Large intestine (tissue), 3 donors: ENCODE data around the gene CRB1. TPM values are rescaled to one million over a fixed set of nuclear protein-coding genes. Genes with fewer than 3 reads are reported as not detected.

Experiments used
- DNase-seq, 2 donors: peaks; one replicate each; pipeline versions ENCODE4 v3.0.0 to v3.0.0-alpha.2; 2013
- H3K27ac ChIP-seq: one replicate; pipeline ENCODE4 v1.5.1; 2013; ENCODE audit warnings: low read length
- H3K27me3 ChIP-seq: 2 replicates; pipeline ENCODE4 v1.6.1; 2013; ENCODE audit warnings: low read length; ENCODE audit not compliant: control insufficient read depth, insufficient read depth
- H3K36me3 ChIP-seq: 2 replicates; pipeline ENCODE4 v1.6.1; 2013; ENCODE audit warnings: low read length; ENCODE audit not compliant: control insufficient read depth, insufficient read depth
- H3K4me1 ChIP-seq: one replicate; pipeline ENCODE4 v1.6.1; 2013; ENCODE audit warnings: low read length; ENCODE audit not compliant: control insufficient read depth, insufficient read depth
- H3K4me3 ChIP-seq: one replicate; pipeline ENCODE4 v1.5.1; 2013; ENCODE audit warnings: low read length
- H3K9me3 ChIP-seq: one replicate; pipeline ENCODE4 v1.6.1; 2013; ENCODE audit warnings: mild to moderate bottlenecking, low read depth, low read length, moderate library complexity; ENCODE audit not compliant: control insufficient read depth
- WGBS: methylation state at CpG from one replicate; pipeline ENCODE4 v1.1.5; 2013; ENCODE audit warnings: low lambda C conversion rate; ENCODE audit not compliant: insufficient coverage; 5-methylcytosine and 5-hydroxymethylcytosine counted together
- polyA plus RNA-seq: library from polyadenylated mRNA; unstranded; fragments of 120-200 nt; gene quantifications from one replicate; pipeline ENCODE4 v1.2.1, GENCODE V29; 2013

CRB1 gene
- polyA plus RNA-seq, 1 donor: 0.28 TPM

DNA sequence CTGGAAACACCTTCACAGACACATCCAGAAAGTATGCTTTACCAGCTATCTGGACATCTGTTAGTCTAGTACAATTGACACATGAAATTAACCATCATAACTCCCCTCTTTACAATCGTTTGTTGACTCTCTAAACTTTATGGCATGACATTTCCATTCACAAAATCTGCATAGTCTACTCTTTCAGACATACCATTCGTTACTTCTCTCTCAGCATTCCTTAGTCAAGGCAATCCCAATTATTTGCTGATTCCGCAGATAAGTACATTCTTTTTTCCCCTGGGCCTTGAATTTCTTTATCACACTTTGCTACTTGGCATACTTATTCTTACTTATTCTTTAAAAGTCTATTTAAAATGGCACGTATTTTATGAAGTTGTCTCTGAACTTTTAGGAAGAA lies 15.1 kb upstream of the CRB1 start:
- Histone ChIP-seq H3K4me3 (no peak overlapping the region), H3K27me3 (no peaks in the 10 kb centered on the region), H3K27ac (no peak overlapping the region), H3K36me3 (no peaks in the 10 kb centered on the region), H3K4me1 (no peaks in the 10 kb centered on the region), H3K9me3 (no peaks in the 10 kb centered on the region)
- 35% methylated on average over 3 of the region's 4 CpGs for WGBS
- DNase-seq: no peak

DNA sequence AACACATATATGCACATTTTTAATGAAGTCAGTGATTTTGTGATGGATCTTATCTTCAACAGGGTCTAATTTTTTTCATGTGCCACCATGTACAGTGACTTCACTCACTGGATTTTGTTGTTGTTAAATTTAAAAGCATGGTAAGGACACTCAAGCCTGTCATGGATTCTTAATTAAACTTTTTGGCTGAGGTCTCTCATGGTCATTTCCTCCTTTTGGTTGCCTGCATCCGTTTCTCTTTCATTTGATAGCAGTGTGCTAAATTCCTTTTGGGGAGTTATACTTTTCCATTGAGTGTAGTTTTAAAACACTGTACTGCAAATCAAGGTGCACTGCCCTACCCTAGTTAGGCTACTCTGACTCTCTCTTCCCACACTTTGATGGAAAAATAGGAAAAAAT lies 13.2 kb upstream of the CRB1 start:
- no peaks in the 10 kb centered on the region for H3K27me3 ChIP-seq
- H3K36me3 ChIP-seq: no peaks in the 10 kb centered on the region
- no peak overlapping the region for H3K4me3 ChIP-seq
- no peaks in the 10 kb centered on the region for H3K9me3 ChIP-seq
- no peak for DNase-seq
- no peak overlapping the region for H3K27ac ChIP-seq
- no peaks in the 10 kb centered on the region for H3K4me1 ChIP-seq
- WGBS: no CpG with 5 or more reads among the region's 1 CpG

GRCh38 chr1:197264936-197265567 lies 3.0 kb upstream of the CRB1 start:
- Histone ChIP-seq H3K9me3 (no peaks in the 10 kb centered on the region), H3K4me1 (no peaks in the 10 kb centered on the region), H3K36me3 (no peaks in the 10 kb centered on the region), H3K27me3 (peaks cover 3% of the 10 kb centered on the region), H3K4me3 (no peak overlapping the region), H3K27ac (no peak overlapping the region)
- no CpG with 5 or more reads among the region's 1 CpG for WGBS
- DNase-seq: no peak

DNA sequence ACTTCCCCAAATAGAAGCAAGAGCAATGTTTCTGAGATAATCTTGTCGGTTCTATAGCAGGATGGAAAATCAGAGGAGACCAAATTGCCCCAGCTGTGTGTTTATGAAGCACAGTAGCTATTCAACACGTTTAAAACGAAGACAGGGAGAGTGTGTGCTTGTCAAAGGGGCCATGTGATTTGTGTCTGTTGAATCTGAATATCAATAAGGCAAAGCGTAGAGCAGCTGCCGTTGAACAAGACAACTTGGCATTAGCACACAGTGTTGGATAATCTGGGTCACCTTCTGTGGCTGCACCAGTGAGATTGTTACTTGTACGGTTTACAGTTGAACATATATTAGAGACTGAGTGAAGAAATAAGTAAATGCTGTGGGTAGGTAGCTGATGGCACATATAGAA lies 1.0 kb downstream of the CRB1 start:
- WGBS: no CpG with 5 or more reads among the region's 6 CpGs
- peaks cover 3% of the 10 kb centered on the region for H3K27me3 ChIP-seq
- H3K4me3 ChIP-seq: no peak overlapping the region
- H3K9me3 ChIP-seq: no peaks in the 10 kb centered on the region
- H3K36me3 ChIP-seq: no peaks in the 10 kb centered on the region
- no peak for DNase-seq
- no peaks in the 10 kb centered on the region for H3K4me1 ChIP-seq
- H3K27ac ChIP-seq: no peak overlapping the region

DNA sequence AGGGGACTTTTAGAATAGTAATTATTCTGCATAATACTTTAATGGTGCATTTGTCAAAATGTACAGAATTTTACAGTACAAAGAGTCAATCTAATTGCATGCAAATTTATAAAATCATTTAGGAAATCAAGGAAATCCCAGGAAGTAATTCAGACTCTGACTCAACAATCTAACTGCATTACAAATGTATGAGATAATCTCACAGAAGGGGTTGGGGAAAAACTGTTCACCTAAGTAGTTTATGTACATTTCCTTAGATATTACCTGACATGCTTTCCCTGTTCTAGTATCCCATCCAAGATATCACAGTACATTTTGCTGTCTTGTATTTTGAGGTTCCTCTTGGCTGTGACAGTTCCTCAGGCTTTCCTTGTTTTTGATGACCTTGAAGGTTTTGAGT lies 4.7 kb downstream of the CRB1 start:
- Histone ChIP-seq H3K9me3 (no peaks in the 10 kb centered on the region), H3K4me3 (no peak overlapping the region), H3K4me1 (no peaks in the 10 kb centered on the region), H3K27me3 (peaks cover 3% of the 10 kb centered on the region), H3K27ac (no peak overlapping the region), H3K36me3 (no peaks in the 10 kb centered on the region)
- DNase-seq: no peak

DNA sequence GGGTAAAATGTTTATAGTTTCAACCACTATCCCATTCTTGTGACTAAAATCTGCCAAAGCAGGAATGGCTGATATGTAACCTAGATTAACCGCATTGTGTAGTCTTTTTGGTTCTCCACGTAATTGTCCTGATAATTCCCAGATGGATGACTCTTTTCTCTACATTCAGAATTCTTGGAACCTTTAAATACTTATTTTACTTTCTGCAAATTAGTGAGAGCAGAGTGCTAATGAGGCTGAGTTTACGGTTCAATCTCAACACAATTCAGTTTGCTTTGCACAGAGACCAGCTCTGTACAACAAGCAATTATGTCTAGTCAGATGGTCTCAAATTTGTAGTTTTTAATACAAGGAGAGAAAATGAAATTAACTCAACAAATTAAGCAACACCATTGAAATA lies 9.1 kb downstream of the CRB1 start:
- Histone ChIP-seq H3K9me3 (no peaks in the 10 kb centered on the region), H3K4me1 (no peaks in the 10 kb centered on the region), H3K27ac (no peak overlapping the region), H3K4me3 (no peak overlapping the region), H3K36me3 (no peaks in the 10 kb centered on the region), H3K27me3 (no peaks in the 10 kb centered on the region)
- WGBS: no CpG with 5 or more reads among the region's 3 CpGs
- no peak for DNase-seq

DNA sequence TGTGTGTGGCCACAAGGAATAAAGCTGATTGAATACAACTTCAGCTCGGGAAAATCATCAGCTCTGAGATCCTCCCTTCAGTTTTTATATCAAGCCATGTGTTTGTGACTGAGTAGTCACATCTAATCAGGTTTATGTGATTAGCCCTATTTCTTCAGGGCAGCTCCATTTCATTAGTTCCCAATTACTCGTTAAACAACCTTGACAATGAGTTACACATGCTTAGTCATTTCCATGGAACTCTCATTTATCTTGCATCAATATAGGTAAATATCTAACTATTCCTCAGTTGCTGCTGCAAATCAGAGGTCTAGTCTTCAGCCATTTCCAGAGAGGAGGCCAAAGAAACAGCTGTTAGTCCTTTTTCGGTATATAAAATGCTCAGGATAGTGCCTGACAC lies 16.3 kb downstream of the CRB1 start:
- no peak overlapping the region for H3K27ac ChIP-seq
- no peaks in the 10 kb centered on the region for H3K4me1 ChIP-seq
- 62% methylated on average over 2 of the region's 3 CpGs for WGBS
- no peaks in the 10 kb centered on the region for H3K27me3 ChIP-seq
- H3K36me3 ChIP-seq: no peaks in the 10 kb centered on the region
- DNase-seq: no peak
- no peak overlapping the region for H3K4me3 ChIP-seq
- no peaks in the 10 kb centered on the region for H3K9me3 ChIP-seq

DNA sequence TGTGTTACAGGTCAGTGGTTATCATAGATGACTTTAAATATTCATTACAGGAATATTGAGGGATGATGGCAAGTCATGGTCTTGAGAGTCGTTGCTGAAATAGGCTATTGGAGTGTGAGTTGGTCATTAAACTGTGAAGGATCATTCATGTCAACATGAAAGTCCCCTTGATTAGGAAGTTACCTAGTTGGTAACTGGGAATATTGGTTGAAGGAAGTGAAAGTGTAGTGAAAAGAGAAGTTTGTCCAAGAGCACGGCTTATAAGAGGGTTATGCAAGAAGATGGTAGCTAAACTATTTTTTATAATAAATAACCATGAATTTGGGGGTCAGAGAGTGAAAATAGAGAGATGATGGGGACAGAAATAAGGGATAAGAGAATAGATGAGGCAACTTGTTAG lies 16.9 kb downstream of the CRB1 start:
- H3K36me3 ChIP-seq: no peaks in the 10 kb centered on the region

GRCh38 chr1:197285526-197286205 lies 17.6 kb downstream of the CRB1 start:
- 80% methylated on average over 1 of the region's 4 CpGs for WGBS
- Histone ChIP-seq H3K4me3 (no peak overlapping the region), H3K36me3 (no peaks in the 10 kb centered on the region), H3K27me3 (no peaks in the 10 kb centered on the region), H3K4me1 (no peaks in the 10 kb centered on the region), H3K27ac (no peak overlapping the region), H3K9me3 (no peaks in the 10 kb centered on the region)
- no peak for DNase-seq

More for the DNA sequence above, 16.9 kb downstream of the CRB1 start:
- no peaks in the 10 kb centered on the region for H3K4me1 ChIP-seq
- H3K4me3 ChIP-seq: no peak overlapping the region
- no peak for DNase-seq
- WGBS: 92% methylated on average over 2 of the region's 2 CpGs
- no peaks in the 10 kb centered on the region for H3K9me3 ChIP-seq
- H3K27me3 ChIP-seq: no peaks in the 10 kb centered on the region
- no peak overlapping the region for H3K27ac ChIP-seq

DNA sequence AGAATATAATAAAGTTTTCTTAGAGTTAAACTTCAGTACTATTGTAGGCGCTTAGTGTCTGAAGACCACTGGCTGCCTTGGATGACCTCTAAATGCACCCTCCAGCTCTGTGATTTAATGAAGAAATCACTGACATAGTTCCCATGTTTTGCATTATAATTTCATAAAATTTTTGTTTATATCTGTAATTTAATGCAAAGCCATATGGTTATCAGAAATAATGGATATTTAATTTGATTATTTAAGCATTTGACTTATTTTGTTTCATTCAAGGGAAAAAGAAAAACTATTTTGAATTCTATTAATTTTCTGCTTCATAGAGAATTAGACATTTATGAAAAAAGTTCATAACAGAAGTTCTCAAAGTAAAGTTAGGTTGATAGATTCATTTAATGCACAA lies 18.6 kb downstream of the CRB1 start:
- WGBS: 100% methylated on average over 1 of the region's 1 CpG
- no peaks in the 10 kb centered on the region for H3K36me3 ChIP-seq
- H3K4me3 ChIP-seq: no peak overlapping the region
- H3K27me3 ChIP-seq: no peaks in the 10 kb centered on the region
- no peak overlapping the region for H3K27ac ChIP-seq
- no peaks in the 10 kb centered on the region for H3K4me1 ChIP-seq
- DNase-seq: no peak
- no peaks in the 10 kb centered on the region for H3K9me3 ChIP-seq

DNA sequence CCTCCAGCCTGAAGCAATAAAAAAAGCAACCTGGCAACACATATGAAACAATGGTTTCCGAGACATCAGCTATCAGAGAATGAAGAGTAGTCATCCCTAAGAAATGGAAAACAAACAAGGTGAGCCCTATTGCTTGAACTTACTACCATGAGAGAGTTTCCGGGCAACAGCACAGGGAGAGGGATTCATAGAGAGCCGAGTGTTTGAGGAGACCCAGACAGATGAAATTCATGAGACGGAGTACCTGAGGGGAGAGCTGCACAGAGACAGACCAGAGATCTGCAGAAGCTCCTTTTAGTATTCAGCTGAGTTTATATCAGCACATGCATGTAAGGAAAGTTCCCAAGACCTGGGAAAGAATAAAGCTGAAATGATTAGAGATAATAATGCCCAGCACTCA lies 19.8 kb downstream of the CRB1 start:
- no peak for DNase-seq
- H3K4me1 ChIP-seq: no peaks in the 10 kb centered on the region
- 67% methylated on average over 1 of the region's 4 CpGs for WGBS
- H3K27ac ChIP-seq: no peak overlapping the region
- H3K36me3 ChIP-seq: no peaks in the 10 kb centered on the region
- no peak overlapping the region for H3K4me3 ChIP-seq
- H3K27me3 ChIP-seq: no peaks in the 10 kb centered on the region
- H3K9me3 ChIP-seq: no peaks in the 10 kb centered on the region
